AG09309 (cell line): ENCODE results near the gene CHST13.

ENCODE experiments used
- DNase-seq: peaks from one replicate; pipeline ENCODE4 v3.0.0-alpha.2; 2010; ENCODE audit warnings: low read depth
- H3K4me3 ChIP-seq: 2 replicates; pipeline ENCODE4 v1.5.1; 2011; ENCODE audit warnings: mild to moderate bottlenecking, low read depth, low read length, moderate library complexity; ENCODE audit not compliant: control insufficient read depth
- CTCF ChIP-seq: IDR thresholded peaks from 2 replicates; pipeline ENCODE4 v1.5.1; 2011; ENCODE audit warnings: mild to moderate bottlenecking, low read depth, low read length, inconsistent platforms; ENCODE audit not compliant: insufficient read depth, control insufficient read depth; ENCODE audit errors: missing control alignments

The CHST13 gene, protein sequence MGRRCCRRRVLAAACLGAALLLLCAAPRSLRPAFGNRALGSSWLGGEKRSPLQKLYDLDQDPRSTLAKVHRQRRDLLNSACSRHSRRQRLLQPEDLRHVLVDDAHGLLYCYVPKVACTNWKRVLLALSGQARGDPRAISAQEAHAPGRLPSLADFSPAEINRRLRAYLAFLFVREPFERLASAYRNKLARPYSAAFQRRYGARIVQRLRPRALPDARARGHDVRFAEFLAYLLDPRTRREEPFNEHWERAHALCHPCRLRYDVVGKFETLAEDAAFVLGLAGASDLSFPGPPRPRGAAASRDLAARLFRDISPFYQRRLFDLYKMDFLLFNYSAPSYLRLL

GRCh38 chr3:126523745-126524428, at the start of gene CHST13:
TSS of gene CHST13 (plus strand) at chr3:126524155. CDS start at chr3:126524333, 178 bp downstream.
- DNase-seq: no peak
- H3K4me3 ChIP-seq: peak within 1 kb of the TSS; percentile 20
- no peak for TF ChIP-seq CTCF

GRCh38 chr3:126474498-126475412, 49.2 kb upstream of the CHST13 start:
- peak overlapping the region; percentile 79 for H3K4me3 ChIP-seq
- DNase-seq: no peak

GRCh38 chr3:126475413-126476114, 48.4 kb upstream of the CHST13 start, which contains the start of gene ZXDC:
TSS of gene ZXDC (minus strand) at chr3:126475891. CDS start at chr3:126475865, 26 bp downstream.
- peak; percentile 45 for TF ChIP-seq CTCF
- H3K4me3 ChIP-seq: peak within 1 kb of the TSS; percentile 79
- peak; percentile 56 for DNase-seq

More at GRCh38 chr3:126474498-126475412, 49.2 kb upstream of the CHST13 start:
- TF ChIP-seq CTCF: peak; percentile 7

DNA sequence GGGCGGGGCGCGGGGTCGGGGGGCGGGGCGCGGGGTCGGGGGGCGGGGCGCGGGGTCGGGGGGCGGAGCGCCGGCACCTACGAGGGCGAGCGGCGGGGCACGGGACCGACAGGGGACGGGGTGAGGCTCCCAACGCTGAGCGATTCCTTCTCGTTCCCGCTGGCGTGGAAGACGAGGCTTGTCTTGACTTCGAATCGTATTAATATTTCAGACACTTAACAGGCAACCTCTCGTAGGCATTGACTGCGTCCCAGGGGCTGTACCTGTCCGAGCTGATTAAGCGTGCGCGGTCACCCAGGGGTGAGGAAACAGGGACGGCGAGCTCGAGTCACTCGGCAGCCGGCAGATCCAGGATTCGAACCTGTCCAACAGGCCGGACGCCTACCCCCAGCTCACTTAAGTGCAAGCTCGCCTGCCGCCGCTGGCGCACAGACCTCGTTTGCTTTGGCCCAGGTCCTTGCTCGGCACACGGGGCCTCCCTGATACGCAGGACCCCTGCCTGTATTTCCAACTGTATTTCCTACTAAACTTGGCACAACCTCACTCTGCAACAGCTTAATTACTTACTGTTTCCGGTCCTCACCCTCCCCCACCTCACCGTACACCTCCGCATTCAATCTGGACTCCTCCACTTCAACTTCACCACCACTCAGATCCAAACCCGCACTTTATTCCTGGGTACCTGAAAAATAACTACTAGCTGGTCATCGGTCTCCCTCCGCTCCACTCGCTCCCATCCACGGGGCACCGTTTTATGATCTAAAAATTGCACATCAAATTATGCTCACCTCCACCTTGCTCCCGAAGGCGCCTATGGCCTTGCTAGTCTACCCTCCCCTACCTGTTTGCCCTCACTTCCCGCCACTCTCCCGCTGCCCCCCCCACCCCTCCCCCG, 47.5 kb upstream of the CHST13 start:
- DNase-seq: no peak
- peak overlapping the region; percentile 68 for H3K4me3 ChIP-seq

GRCh38 chr3:126477061-126477380, 46.9 kb upstream of the CHST13 start:
- H3K4me3 ChIP-seq: no peak overlapping the region
- no peak for DNase-seq
- no peak for TF ChIP-seq CTCF

More for the DNA sequence above, 47.5 kb upstream of the CHST13 start:
- no peak for TF ChIP-seq CTCF
